HG02884 (cell line): ENCODE data around the gene SLX4.

Source experiments
- ATAC-seq: cut with Tn5 transposase; IDR thresholded peaks from one replicate; pipeline ENCODE4 v1.9.1; 2021; ENCODE audit warnings: mild to moderate bottlenecking, moderate library complexity; ENCODE audit not compliant: unreplicated experiment

SLX4 gene

DNA sequence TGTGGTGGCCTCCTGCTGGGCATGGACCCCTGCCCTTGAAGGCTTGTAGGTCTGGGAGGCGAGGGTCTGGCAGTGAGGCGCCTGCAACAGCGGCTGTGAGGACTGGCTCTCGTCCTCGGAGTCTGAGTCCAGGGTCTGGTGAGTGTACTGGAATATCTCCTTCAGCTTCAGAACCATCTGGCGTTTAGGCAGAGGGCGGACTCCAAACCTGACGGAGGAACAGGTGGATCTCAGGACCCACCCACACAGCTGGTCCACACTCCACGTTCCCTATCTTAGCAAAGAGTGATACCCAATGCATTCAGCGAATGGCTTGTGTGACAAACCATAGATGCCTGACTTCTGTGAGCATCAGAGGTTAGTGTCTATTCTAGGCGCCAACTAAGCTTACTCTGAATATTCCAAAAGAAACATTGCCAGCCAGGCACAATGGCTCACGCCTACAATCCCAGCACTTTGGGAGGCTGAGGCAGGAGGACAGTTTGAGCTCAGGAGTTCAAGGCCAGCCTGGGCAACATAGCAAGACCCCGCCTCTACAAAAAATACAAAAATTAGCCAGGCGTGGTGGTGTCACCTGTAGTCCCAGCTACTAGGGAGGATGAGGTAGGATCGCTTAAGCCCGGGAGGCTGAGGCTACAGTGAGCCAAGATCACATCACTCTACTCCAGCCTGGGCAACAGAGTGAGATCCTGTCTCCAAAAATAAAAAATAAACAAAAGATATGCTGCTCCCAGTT lies 27.9 kb downstream of the SLX4 start:
- no peak for ATAC-seq

DNA sequence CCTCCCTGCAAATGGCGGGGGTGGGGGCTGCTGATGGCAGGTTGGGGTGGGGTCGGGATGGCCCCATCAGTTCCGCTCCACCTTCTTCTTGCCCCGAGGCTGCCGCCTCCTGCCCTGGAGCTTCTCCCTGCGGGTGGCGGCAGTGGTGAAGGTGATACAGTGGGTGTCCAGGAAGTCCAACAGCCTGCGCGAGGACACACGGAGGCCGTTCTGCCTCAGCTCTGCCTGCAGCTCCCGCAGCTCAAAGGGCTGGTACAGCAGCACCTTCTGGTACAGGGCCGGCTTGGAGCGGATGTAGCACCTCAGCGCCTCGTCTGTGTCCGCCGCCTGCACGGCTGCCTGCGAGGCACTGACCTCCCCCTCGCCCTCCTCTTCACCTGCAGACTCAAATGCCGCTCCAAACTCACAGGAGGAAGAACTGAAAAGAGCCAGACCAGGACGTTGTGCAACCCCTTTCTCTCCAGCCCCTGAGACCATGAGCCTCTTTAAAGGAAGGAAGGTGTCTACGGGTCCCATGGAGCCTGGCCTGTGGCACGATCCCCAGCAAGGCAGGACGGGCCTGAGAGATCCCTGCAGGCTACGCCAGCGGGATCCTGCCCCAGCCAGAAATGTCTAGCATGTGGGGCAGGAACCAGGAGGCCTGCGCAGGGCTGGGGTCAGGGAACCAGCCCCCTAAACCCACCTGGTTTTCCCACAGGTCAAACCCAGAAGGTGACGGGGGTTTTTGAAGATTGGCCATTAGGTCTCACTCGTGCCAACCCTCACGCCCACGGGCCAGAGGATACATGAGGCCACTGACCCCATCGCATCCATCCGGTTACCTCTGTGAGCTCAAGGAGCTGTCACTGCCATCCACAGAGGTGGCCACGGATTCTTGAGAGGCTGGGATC lies 28.9 kb downstream of the SLX4 start:
- ATAC-seq = no peak

DNA sequence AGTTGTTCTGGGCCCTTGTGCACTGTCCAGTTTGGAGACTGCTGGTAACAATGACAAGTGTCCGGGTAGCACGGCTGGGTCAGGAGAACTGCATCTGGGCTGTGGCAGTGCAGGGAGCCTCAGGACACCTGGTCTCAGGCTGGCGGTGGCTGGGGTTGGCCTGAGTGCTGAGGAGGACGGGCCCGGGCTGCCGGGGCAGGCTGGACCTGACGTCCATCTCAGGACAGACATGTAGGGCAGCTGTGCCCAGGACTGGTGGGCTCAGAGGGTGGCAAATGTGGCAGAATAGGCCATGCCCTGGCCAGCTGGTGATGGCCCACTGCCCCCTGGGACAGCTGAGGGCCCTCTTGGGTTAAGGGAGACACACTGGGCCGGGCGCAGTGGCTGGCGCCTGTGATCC lies 30.0 kb downstream of the SLX4 start:
- ATAC-seq = no peak

DNA sequence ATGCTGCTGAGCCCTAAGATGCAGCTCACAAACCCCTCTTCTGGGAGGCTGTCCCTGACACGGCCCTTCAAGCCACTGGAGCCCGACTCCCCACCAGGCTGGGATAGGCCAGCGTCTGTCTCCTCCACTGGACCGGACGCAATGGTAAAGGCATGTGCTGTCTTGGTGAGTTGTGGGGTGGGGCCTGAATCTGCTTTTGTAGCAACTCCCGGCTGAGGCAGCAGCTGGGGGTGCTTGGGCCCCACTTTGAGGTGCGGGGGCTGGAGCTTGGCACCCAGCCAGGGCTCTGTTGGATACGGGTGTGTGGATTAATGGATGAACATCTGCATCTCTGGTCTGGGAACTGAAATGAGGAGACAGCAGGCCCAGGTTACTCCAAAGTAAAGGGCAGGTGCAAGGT lies 30.7 kb downstream of the SLX4 start:
- ATAC-seq = no peak

DNA sequence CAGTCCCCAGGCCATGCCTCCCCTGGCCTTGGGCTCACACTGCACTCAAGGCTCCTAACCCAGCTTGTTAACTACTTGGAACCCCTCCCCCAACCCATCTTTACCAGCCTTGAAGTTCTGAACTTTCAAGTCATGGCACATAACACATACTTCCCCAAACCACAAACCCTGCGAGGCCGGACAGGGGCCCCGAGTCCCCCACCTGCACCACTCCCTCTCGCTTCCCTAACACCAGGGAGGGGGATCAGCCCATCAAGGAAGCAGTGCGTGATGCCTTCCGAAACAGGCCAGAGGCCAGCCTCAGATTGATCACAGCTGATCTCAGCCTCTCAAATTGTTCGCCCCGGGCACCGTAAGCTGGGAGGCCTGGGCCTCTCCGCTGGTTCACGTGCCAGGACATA lies 31.2 kb downstream of the SLX4 start:
- no peak for ATAC-seq

DNA sequence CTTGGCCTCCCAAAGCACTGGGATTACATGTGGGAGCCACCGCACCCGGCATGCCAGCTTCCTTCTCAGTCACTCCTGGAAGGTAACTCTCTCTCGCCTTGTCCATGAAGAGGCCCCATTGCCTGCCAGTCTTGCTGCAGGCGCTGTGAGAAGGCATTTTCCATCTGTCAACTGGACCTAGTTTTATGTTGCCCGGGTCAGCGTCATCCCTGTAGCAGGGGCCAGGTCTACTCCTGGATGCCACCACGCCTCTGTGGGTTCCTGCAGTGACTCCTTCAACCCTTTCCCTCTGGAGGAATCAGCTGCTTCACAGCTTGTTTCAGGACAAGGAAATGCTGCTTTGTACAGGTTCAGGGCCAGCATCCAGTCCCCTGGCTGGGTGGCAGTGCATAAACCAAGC lies 31.6 kb downstream of the SLX4 start:
- no peak for ATAC-seq

DNA sequence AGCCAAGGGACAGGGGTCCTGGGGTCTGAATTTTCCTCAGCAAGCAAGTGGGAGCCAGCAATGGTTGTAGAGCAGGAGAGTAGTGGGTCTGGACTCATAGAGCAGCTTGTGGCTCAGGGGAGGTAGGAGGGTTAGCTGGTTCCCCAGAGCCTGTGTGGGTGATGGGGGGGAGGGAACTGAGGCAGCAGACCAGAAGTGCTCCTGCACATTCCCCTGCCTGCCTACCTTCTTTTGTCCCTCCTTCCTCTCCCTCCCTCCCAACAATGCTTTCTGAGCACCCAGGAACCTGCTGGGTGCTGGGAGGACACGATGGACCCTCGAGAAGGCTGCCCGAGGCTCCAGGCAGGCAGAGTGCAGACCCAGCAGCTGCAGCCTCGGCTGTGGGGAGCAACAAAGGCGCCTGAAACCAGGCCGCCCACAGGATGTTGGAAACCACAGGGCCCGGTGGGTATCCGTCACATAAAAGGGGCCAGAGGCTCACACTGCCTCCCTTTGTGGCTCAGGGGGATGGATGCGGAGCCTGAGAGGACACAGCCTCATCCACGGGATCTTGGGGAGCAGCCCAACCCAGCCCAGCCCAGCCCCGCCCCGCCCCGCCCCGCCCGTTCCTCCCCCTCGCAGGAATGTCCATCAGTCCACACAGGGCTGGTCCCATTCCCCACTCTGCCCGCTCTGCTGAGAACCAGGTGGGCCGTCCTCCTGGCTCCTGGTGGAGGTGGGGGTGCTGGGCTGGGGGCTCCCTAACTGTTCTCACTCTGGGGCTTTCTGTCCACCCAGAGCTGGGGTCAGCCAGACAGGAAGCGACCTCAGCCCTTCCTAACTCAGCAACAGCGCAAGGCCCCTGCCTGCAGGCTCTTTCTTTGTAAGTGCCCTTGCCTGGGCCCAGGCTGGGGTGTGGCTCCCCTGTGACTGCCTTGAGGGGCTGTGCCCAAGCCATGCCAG lies 32.5 kb downstream of the SLX4 start:
- no peak for ATAC-seq

DNA sequence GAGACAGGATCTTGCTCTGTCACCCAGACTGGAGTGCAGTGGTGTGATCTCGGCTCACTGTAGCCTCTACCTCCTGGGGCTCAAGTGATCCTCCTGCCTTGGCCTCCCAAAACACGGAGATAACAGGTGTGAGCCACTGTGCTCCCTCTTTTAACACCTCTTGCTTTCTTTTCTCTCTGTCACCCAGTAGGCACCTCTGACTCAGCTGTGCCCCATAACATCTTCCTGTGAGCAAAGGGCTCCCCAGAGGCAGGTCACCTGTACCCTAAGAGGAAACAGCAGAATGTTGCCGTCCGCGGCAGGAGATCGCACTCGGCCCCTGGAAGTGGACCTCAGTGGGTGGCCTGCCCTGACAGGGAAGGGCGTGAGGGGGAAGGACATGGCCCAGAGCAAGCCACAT lies 33.3 kb downstream of the SLX4 start:
- no peak for ATAC-seq

DNA sequence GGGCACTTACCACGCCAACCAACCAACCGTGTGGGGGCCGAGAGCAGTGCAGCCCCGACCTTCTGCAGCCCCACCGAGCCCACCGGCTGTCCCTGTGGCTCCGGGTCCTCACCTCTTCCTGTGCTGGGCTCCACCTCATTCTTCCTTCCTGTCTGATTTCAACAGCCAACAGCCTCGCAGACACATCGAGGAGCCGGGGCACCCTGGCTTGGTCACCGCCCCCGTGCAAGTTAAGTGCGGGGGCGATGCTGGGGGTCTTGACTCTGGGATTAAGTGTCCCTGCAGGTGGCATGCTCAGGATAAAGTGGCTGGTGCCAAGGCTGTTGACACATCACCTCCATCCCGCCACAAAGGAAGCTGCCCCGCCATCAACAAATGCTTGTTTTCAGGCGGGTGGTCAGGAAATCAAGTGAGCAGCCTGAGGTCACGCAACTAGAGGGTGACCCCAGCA lies 34.1 kb downstream of the SLX4 start, which contains the start of gene NLRC3:
NLRC3 (minus strand) TSS at position 102 of the 451 bp plus-strand sequence. CDS start 12,367 bp downstream, outside the sequence.
- no peak for ATAC-seq

DNA sequence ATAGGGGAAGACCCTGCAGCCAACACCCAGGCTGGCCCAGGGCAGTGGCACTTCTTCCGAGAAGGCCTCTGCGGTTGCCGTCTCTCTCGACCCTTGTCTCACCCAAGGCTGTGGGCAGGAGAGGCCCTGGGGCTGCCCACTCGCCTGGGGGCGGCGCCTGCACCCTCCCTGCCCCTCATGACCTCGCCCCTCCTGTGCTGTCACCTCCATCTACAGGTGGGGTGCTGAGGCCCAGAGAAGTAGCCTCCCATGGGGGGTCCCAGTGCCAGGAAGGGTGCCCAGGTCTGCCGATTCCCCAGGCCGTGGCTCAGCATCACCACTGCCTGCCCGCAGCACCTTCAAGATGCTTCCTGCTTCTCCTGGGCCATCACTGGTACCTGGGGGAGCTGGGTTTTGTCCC lies 35.2 kb downstream of the SLX4 start:
- no peak for ATAC-seq

DNA sequence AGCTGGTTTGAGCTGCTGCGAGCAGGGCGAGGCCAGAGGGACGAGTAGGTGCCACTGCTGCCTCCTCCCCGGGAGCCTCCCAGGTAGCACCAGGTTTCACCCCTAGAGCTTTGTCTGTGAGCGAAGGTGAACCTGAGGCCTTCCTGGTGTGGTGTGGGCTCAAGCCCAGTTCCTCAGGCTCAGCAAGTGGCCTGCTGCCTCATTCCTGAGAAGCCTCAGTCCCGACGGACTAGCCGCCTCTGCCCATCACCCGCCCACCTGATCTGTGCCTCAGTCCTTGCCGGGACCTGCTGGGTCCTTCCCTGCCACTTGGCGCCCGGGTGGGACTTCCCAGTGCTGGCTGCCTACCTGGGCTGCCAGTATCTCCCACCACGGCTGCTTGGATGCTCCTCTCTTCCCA lies 35.9 kb downstream of the SLX4 start:
- no peak for ATAC-seq

DNA sequence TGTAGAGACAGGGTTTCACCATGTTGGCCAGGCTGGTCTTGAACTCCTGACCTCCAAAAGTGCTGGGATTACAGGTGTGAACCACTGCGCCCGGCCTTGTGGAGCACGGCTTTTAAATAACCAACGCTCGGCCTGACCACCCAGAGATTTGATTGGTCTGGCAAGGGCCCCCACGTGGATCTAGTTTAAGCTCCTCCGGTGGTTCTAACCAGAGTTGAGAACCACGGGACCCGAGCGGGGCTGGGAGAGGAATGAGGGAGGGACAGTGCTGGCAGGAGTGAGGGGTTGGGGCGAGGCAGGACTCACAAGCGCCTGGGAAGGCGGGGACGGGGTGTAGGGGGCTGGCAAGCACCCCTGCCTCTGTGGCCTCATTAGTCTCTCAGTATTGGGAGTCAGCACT lies 37.2 kb downstream of the SLX4 start:
- ATAC-seq = no peak

DNA sequence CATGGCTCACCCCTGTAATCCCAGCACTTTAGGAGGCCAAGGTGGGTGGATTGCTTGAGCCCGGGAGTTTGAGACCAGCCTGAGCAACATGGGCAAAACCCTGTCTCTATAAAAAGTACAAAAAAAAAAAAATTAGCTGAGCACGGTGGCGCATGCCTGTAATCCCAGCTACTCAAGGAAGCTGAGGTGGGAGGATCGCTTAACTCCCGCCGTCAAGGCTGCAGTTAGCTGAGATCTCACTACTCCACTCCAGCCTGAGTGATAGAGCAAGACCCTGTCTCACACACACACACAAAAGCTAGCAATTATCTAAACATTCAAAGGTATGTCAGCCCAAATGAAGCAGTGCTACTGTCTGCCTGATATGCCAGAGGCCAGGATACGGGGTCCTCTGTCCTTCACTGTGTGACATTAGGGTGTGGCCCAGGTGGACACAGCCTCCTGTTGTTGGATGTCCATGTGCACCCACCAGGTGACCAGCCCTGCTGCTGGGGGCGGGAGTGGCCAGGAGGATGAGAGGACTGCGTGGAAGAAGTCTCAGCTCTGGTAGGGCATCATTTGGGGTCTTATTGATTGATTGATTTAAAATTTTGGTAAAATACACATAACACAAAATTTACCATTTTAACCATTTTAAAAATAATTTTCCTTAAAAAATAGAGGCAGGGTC lies 38.1 kb downstream of the SLX4 start:
- no peak for ATAC-seq

DNA sequence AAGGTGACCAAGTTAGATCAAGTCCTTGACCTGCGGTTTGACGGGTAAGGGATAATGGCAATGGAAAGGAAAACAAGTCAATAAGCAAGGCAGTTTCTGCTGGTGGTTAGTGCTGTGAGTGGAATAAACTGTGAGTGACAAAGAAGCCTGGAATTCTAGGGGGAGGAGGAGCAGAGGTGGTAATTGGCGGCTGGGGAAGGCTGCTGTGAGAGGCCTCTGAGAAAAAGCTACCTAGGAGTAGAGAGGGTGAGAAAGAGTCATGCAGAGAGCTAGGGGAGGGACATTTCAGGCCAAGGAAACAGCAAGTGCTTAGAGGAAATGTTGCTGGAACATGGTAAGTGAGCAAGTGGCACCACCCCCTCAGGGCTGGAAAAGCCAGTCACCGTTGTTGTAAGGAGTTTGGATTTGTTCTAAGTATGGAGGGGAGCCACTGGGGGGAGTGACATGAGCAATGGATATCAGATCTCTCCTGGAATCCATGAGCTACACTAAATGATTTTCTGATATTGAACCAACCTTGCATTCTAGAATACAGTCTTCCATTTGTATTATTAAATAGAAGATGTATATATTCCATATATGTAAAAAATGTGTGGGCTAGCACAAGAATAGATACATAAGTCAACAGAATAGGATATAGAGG lies 40.9 kb downstream of the SLX4 start:
- ATAC-seq = no peak

DNA sequence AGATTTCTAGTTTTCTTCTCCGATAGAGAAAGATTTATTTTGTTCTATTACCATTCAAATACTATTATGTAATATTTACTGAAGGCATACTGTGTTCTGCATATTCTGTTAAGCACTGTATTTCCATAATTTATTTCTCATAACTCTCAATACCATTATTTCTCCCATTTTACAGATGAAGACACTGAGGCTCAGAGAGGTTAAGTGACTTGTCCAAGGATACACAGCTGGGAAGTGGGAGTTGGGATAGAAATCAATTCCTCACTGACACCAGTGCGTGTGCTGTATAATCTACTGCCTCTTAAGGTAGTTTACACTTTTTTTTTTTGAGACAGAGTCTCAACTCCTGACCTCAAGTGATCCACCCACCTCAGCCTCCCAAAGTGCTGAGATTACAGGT lies 41.6 kb downstream of the SLX4 start:
- no peak for ATAC-seq

DNA sequence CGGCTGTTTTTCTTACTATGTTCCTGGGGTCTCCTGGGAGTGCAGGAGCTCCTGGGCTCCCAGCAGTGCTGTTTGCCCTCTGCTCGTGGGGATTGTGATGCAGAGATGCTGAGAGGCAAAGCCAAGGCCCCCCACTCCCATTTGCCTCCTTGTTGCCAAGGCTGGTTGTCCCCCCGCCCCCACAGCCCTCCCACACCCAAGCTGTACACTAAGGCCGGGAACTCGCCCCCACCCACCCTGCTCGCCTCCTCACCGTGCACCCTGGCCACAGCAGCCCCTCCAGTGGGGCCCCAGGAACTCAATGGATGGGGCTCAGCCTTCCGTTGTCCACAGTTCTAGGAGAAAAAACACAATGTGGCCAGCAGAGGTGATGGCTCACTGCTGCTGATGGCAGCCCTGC lies 44.4 kb downstream of the SLX4 start:
- ATAC-seq = no peak

DNA sequence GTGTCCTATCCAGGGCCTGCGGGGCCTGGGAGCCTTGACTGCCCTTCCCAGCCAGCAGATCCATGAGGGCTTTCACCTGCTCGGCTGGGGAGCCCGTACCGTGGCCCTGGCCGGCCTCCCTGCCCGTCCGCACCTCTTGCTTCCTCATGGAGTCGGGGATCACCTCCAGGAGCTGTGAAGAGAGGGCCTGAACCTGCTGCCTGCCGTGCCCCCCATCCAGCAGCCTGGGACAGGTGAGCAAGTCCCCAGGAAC lies 46.6 kb downstream of the SLX4 start:
- no peak for ATAC-seq

DNA sequence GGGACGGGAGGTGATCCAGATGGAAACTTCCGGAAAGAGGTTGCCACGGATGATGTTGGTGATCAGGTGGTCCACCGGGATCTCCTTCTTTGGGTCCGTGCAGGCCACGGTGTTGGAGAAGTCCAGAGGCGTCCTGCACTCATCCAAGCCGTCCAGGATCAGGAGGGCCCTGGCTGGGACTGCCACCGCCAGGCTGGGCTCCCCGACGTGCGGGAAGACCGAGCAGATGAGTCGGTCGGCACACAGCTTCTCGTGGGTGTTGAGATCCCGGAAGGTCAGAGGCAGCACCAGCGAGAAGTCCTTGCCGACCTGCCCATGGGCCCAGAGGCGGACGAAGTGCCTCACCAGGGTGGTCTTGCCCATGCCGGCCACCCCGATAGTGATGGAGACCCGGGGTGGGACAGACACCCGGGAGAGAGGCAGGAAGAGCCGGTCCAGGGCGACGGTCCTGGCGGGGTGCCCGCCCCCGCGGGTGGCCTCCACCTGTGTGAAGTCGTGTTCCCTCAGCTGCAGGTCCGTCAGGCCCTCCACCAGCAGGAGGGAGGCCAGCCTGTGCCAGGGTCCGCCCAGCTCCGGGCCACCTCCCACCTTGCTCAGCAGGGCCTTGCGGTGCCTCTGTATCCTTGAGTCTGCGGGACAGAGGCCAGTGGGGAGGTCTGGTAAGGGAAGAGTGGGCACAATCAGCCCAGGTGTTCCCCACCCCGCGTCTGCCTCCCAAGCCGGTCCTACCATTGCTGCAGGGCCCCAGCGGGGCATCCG lies 47.1 kb downstream of the SLX4 start:
- no peak for ATAC-seq

DNA sequence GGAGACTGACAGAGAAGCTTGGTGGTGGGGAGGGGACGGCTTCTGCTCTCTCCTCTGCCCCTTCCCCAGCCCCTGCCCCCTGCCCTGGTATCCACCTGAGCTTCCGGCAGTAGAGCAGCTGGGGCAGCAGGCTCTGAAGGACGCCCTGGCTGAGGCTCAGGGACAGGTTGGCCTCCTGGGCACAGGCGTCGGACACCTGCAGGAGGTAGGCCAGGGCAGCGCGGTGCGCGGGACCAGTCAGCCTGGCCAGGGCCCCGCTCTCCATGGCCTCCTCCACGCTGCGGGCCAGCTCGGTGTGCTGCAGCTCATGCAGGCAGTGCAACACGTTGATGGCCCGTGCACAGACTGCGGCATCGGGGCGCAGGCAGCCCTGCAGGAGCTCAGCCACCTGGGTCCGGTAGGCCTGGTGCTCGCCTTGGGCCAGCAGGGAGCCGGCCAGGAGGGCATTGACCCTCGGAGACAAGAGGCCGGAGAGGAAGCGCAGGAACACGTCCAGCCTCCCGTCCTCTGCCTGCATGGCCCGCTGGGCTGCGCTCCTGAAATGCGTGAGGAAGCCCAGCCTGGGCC lies 48.4 kb downstream of the SLX4 start:
- no peak for ATAC-seq
